Activated CD4-positive, alpha-beta memory T cell treated with anti-CD3 and anti-CD28 coated beads, Interleukin-2, amount 10 ng/mL, durations not matched to agents 7 days and 5 days (primary cell): ENCODE measurements around the gene SPINT2. TPM values are rescaled to one million over a fixed set of nuclear protein-coding genes. Genes with fewer than 3 reads are reported as not detected.

Experiments used
- total RNA-seq, 2 experiments: library from RNA; stranded (reverse); gene quantifications; one replicate each; pipeline ENCODE4 v1.2.3, GENCODE V29; 2021

Gene SPINT2
- total RNA-seq, 2 experiments from 2014 or later, result 7.3 to 8.0 TPM

Other genes starting within 250 kb of the SPINT2 start
- under 1 TPM; 0.40 to 0.55 TPM for gene DPF1, start 40.4 kb upstream of the SPINT2 start, total RNA-seq
- gene PPP1R14A, start 8.2 kb upstream of the SPINT2 start, total RNA-seq, result not detected
- gene C19orf33, start 39.7 kb downstream of the SPINT2 start, total RNA-seq, result under 1 TPM; 0.55 to 0.71 TPM
- gene YIF1B, start 51.4 kb downstream of the SPINT2 start, total RNA-seq, result 10 to 100 TPM; 75.4 to 76.1 TPM
- gene KCNK6, start 55.3 kb downstream of the SPINT2 start, total RNA-seq, result 10 to 100 TPM; 14.3 to 14.4 TPM
- gene CATSPERG, start 71.3 kb downstream of the SPINT2 start, total RNA-seq, result 1 to 10 TPM; 5.3 to 5.7 TPM
- gene PSMD8, start 110.0 kb downstream of the SPINT2 start, total RNA-seq, result 100 to 1,000 TPM; 167 to 178 TPM
- gene GGN, start 123.5 kb downstream of the SPINT2 start, total RNA-seq, result under 1 TPM; 0.28 to 0.40 TPM
- 1 to 10 TPM; 2.1 to 3.8 TPM for gene SPRED3, start 124.1 kb downstream of the SPINT2 start, total RNA-seq
- 10 to 100 TPM; 34.7 to 36.5 TPM for gene FAM98C, start 138.5 kb downstream of the SPINT2 start, total RNA-seq
- gene RASGRP4, start 161.6 kb downstream of the SPINT2 start, total RNA-seq, result 10 to 100 TPM; 19.5 to 20.0 TPM
- 1 to 10 TPM; 2.6 to 3.9 TPM for gene RYR1, start 169.1 kb downstream of the SPINT2 start, total RNA-seq